Mammary epithelial cell (primary cell): ENCODE data around the gene RAB10.

ENCODE experiments used
- CTCF ChIP-seq, 2 donors: IDR thresholded peaks in 1 of 2; conservative IDR thresholded peaks in 1 of 2; 2 replicates each; pipeline ENCODE4 v1.5.1; 2011 to 2012; ENCODE audit warnings: inconsistent platforms in 2 of 2, low read length in 2 of 2, mild to moderate bottlenecking in 2 of 2, control low read depth in 1 of 2, low read depth in 1 of 2; ENCODE audit not compliant: insufficient read depth in 1 of 2; ENCODE audit errors: extremely low read depth in 1 of 2
- EZH2 ChIP-seq: IDR thresholded peaks from 2 replicates; pipeline ENCODE4 v1.6.1; 2012; ENCODE audit warnings: low read length, inconsistent platforms, borderline replicate concordance

GRCh38 chr2:26114151-26114550, 80.3 kb downstream of the RAB10 start:
- TF ChIP-seq CTCF (conservative IDR thresholded peaks at IDR 0.05 in 1 of 2, IDR thresholded peaks at IDR 0.05 in 1 of 2; ENCODE audit: extremely low read depth in 1 of 2, insufficient read depth in 1 of 2, low read depth in 1 of 2, low read length in 2 of 2) (no peak), EZH2 (no peak)
